ENCODE measurements around the gene PRKCB. TPM values are rescaled to one million over a fixed set of nuclear protein-coding genes. Genes with fewer than 3 reads are reported as not detected.

The PRKCB gene
- polyA plus RNA-seq, 1 experiment = not detected

DNA sequence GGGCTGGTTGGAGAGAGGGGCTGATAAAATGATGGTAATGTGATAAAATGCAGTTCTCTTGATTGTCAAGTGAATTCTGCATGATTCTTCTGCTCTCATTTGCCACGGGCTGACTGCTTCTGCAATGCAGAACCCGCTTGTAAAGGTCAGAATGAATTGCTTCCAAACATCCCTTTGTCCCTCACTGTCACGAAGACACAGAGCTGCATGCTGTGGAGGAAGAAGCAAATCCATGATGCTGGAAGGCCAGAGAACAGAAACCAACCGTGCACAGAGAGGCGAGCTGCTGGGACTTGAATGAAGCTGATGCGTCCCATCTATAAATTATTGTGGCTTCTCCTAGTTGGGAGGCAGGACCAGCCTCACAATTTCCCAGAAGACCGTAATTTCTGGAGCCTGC lies 171.6 kb downstream of the PRKCB start:
- ChIA-PET CTCF (interaction anchor here (1.1 kb wide), 1 partner anchor 34 kb away, joined by 5 read pairs; no protein-coding TSS in a partner anchor), POLR2A (no interaction called here)
- Histone ChIP-seq H3K4me3 (ENCODE audit: low read depth, low read length) (no peak overlapping the region), H3K9me3 (ENCODE audit: control insufficient read depth, insufficient read depth, low read length) (no peaks in the 10 kb centered on the region), H3K27ac (ENCODE audit: low read depth, low read length) (no peak overlapping the region), H3K27me3 (ENCODE audit: control insufficient read depth, insufficient read depth, low read length) (no peaks in the 10 kb centered on the region)
- TF ChIP-seq CTCF (IDR thresholded peaks at IDR 0.05; ENCODE audit: low read depth, low read length) = no peak
- no peak for DNase-seq (ENCODE audit: low read depth, low spot score)

- no peaks in the 10 kb centered on the region for H3K9me3 ChIP-seq (ENCODE audit: control insufficient read depth, insufficient read depth, low read length)
- ChIA-PET POLR2A (no interaction called here), CTCF (no interaction called here)
- no peak for TF ChIP-seq CTCF (IDR thresholded peaks at IDR 0.05; ENCODE audit: low read depth, low read length)
- no peaks in the 10 kb centered on the region for H3K27me3 ChIP-seq (ENCODE audit: control insufficient read depth, insufficient read depth, low read length)
- no peak overlapping the region for H3K4me3 ChIP-seq (ENCODE audit: low read depth, low read length)
- H3K27ac ChIP-seq (ENCODE audit: low read depth, low read length) = no peak overlapping the region
- DNase-seq (ENCODE audit: low read depth, low spot score) = no peak
Observed at GRCh38 chr16:24007934-24008333, 172.2 kb downstream of the PRKCB start.

GRCh38 chr16:24009098-24009497 lies 173.3 kb downstream of the PRKCB start:
- H3K27ac ChIP-seq (ENCODE audit: low read depth, low read length) = no peak overlapping the region
- no peak overlapping the region for H3K4me3 ChIP-seq (ENCODE audit: low read depth, low read length)
- TF ChIP-seq CTCF (IDR thresholded peaks at IDR 0.05; ENCODE audit: low read depth, low read length) = no peak
- no peak for DNase-seq (ENCODE audit: low read depth, low spot score)
- ChIA-PET CTCF (interaction anchor here (1.4 to 2.6 kb wide), 4 partner anchors 206 to 282 kb away, joined by 5 to 31 read pairs (median 18); no protein-coding TSS in a partner anchor), POLR2A (no interaction called here)
- H3K27me3 ChIP-seq (ENCODE audit: control insufficient read depth, insufficient read depth, low read length) = no peaks in the 10 kb centered on the region
- H3K9me3 ChIP-seq (ENCODE audit: control insufficient read depth, insufficient read depth, low read length) = no peaks in the 10 kb centered on the region

DNA sequence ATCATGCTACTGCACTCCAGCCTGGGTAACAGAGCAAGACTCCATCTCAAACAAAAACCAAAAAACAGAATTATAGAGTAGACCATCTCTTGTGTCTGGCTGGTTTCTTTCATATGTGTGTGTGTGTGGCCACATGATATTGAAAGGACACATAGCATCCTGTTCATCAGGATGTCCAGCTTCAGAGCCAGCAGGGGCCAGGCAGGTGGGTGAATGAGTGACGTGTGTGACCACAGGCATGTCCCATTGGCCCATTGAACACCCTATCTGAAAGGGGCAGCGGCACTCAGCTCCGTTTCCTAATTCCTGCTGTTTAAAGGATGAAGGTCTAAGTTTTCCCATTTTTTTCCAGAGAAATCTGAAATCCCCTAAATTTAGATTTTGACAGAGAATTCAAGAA lies 174.2 kb downstream of the PRKCB start:
- H3K9me3 ChIP-seq (ENCODE audit: control insufficient read depth, insufficient read depth, low read length) = no peaks in the 10 kb centered on the region
- ChIA-PET POLR2A (no interaction called here), CTCF (interaction anchor here (0.6 to 2.6 kb wide), 27 partner anchors 9 to 337 kb away, joined by 3 to 31 read pairs (median 4); no protein-coding TSS in a partner anchor)
- no peaks in the 10 kb centered on the region for H3K27me3 ChIP-seq (ENCODE audit: control insufficient read depth, insufficient read depth, low read length)
- no peak for TF ChIP-seq CTCF (IDR thresholded peaks at IDR 0.05; ENCODE audit: low read depth, low read length)
- H3K4me3 ChIP-seq (ENCODE audit: low read depth, low read length) = no peak overlapping the region
- no peak for DNase-seq (ENCODE audit: low read depth, low spot score)
- H3K27ac ChIP-seq (ENCODE audit: low read depth, low read length) = no peak overlapping the region

- Histone ChIP-seq H3K4me3 (ENCODE audit: low read depth, low read length) (no peak overlapping the region), H3K9me3 (ENCODE audit: control insufficient read depth, insufficient read depth, low read length) (no peaks in the 10 kb centered on the region), H3K27ac (ENCODE audit: low read depth, low read length) (no peak overlapping the region), H3K27me3 (ENCODE audit: control insufficient read depth, insufficient read depth, low read length) (no peaks in the 10 kb centered on the region)
- peak; percentile 74 for TF ChIP-seq CTCF (IDR thresholded peaks at IDR 0.05; ENCODE audit: low read depth, low read length)
- POLR2A ChIA-PET = no interaction called here
- peak; percentile 11 for DNase-seq (ENCODE audit: low read depth, low spot score)
- CTCF ChIA-PET = interaction anchor here (0.5 to 2.6 kb wide), 29 partner anchors 9 to 1065 kb away, joined by 3 to 31 read pairs (median 4); no protein-coding TSS in a partner anchor
Observed at GRCh38 chr16:24010440-24011089, 174.8 kb downstream of the PRKCB start.

Measured in AG04450 (cell line).